Left kidney (tissue), 8 donors: ENCODE data around the gene C17orf67. TPM values are rescaled to one million over a fixed set of nuclear protein-coding genes. Genes with fewer than 3 reads are reported as not detected.

Source experiments
- DNase-seq: peaks from one replicate; pipeline ENCODE4 v3.0.0-alpha.2; 2013
- long read RNA-seq, 8 donors: transcript quantifications; one replicate each; lab custom pipeline, GENCODE V29; 2026
- polyA plus RNA-seq: library from polyadenylated mRNA; unstranded; fragments of 120-200 nt; gene quantifications from one replicate; pipeline ENCODE4 v1.2.1, GENCODE V29; 2013; ENCODE audit not compliant: insufficient read length

C17orf67 gene
- 1.6 TPM for polyA plus RNA-seq
- long read RNA-seq, donor 1, result 0 reads
- long read RNA-seq, donor 2, result 0 reads
- long read RNA-seq, donor 3, result 0 reads
- long read RNA-seq, donor 4, result 0 reads
- long read RNA-seq, donor 5, result 0 reads
- long read RNA-seq, donor 6, result 0 reads
- long read RNA-seq, donor 7, result 0 reads
- long read RNA-seq, donor 8, result 0 reads

GRCh38 chr17:56833809-56834379 lies at the start of gene C17orf67, which contains the start of gene DGKE:
C17orf67 (minus strand) TSS chr17:56833920; CDS start chr17:56815810, 18,110 bp downstream.
DGKE (plus strand) TSS chr17:56834151; CDS start chr17:56834796, 645 bp downstream.
- peak; percentile 95 for DNase-seq

GRCh38 chr17:56881685-56882295 lies 48.1 kb upstream of the C17orf67 start:
- DNase-seq, result no peak

GRCh38 chr17:56880571-56880970 lies 46.9 kb upstream of the C17orf67 start:
- DNase-seq, result no peak

DNA sequence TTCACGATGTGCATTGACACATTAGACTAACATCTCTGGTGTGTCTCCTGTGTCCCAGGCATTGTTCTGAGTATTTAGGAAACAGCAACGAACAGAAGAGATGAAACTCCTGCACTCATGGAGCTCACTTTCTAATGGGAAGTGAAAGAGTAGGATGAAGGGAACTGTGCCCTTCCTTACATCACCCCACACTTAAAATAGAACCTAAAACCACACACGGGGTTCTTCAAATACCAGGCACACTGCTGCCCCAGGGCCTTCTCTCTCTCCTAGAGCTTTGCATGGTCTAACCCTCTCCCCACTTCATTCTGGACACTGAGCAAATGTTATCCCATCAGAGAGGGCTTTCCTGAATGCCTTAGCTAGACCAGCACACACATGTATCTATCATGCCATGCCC lies 46.4 kb upstream of the C17orf67 start:
- DNase-seq, result no peak

- DNase-seq, result no peak
Observed at GRCh38 chr17:56879280-56879679, 45.6 kb upstream of the C17orf67 start.

- no peak for DNase-seq
Observed at GRCh38 chr17:56876766-56877179, 43.1 kb upstream of the C17orf67 start.

GRCh38 chr17:56870081-56870651 lies 36.4 kb upstream of the C17orf67 start:
- DNase-seq, result no peak

DNA sequence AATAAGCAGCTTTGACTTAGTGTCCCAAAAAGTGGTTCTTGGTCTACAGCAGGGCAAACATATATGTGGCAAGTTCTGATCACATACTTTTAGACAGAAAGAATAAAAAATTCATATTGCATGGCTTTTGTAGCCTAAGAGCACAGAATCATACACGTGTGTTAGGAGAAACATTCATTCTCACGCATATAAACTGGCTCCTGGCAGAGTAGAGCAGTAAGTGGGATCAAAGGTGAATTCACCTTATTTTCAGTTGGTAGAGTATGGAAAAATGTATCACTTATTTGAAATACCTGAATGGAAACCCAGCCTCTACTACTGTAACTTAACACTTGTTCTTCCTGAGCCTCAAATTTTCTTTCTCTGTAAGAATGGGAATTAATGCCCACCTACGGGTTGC lies 35.0 kb upstream of the C17orf67 start:
- no peak for DNase-seq

DNA sequence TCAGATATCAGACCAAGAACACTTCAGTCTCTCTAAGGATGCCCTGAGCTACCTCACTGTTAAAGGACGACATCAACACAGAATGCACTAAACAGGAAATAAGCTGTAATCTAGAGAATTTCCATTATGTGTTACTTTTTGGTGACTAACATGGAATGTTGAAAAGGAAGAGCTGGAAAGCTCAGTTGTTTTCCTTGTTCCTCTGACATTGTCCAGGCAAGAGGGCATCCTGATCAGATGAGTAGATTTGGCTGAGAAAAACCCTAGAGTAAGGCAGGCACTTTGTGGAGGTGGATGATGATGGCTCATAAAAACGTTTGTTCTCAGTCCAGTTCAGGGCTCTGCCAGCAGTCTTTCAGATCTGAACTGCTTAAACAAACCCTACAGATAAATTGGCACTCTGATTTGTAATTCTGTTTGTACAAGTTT lies 34.2 kb upstream of the C17orf67 start:
- DNase-seq, result no peak

DNA sequence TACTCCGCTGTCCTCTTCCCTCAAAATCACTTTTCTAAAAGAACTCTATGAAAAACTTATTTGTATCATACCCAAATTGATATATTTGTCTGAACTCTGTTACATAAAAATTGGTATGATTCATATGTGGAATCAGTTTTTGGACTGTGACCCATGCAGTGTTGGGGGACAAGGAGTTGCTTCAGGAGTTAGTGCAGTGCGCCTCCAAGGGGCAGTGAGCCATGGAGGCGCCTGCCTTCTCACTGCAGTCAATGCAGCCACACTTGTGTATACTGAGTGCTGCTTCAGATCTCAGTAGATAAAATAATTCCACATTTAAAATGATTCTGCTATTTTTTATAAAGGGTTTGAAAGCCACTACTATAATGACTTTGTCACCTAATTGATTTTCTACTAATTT lies 32.8 kb upstream of the C17orf67 start:
- no peak for DNase-seq

GRCh38 chr17:56866076-56866475 lies 32.4 kb upstream of the C17orf67 start:
- no peak for DNase-seq

- DNase-seq, result no peak
Observed at GRCh38 chr17:56863974-56864373, 30.3 kb upstream of the C17orf67 start.

DNA sequence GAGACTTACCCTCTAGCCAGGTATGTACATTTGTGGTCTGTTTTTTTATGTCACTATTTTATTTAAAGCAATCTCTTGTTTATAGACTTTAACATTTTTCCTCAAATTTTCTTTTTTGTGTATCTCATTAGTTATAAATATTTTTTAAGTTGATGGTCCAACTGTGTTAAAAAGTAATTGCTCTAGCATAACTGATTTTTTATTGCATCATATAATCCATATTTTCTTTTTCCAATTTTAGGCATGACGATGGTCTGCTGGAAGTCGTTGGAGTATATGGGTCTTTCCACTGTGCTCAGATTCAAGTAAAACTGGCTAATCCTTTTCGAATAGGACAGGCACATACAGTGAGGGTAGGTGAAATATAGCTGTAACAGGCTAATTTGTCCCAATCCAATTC lies 28.2 kb upstream of the C17orf67 start:
- no peak for DNase-seq

GRCh38 chr17:56851008-56851407 lies 17.3 kb upstream of the C17orf67 start:
- no peak for DNase-seq

GRCh38 chr17:56850591-56850990 lies 16.9 kb upstream of the C17orf67 start:
- no peak for DNase-seq

DNA sequence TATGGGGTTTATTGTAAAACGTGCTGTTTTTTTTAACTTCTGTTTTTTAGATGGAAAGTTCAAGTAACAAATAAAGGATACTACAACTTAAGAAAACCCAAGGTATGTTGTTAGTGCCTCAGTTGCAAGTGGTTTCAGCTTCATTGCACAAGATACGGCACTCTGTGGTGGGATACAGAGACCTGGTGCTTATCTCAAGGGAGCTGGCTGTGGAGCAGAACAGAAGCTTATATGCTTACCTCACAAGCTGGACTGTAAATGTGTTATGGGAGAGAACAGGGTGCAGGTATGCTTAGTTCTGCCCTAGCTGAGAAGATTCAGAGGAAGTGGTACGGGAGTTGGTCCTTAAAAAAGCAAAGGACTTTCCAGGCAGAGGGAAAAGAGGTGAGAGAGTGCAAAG lies 15.4 kb upstream of the C17orf67 start:
- no peak for DNase-seq

DNA sequence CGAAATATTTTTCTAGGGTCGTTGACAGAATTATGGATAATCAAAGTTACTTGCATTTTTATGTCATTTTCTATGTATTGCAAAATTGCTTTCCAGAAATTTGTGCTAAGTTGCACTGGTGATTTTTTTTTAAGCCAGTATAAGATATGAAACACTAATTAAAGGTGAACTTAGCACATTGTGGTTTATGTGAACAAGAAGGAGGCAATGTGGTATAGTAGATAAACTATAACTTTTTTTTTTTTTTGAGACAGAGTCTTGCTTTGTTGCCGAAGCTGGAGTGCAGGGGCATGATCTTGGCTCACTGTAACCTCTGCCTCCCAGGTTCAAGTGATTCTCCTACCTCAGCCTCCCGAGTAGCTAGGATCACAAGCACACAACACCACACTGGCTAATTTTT lies 13.4 kb upstream of the C17orf67 start:
- DNase-seq, result no peak

- no peak for DNase-seq
Observed at GRCh38 chr17:56845934-56846333, 12.2 kb upstream of the C17orf67 start.

DNA sequence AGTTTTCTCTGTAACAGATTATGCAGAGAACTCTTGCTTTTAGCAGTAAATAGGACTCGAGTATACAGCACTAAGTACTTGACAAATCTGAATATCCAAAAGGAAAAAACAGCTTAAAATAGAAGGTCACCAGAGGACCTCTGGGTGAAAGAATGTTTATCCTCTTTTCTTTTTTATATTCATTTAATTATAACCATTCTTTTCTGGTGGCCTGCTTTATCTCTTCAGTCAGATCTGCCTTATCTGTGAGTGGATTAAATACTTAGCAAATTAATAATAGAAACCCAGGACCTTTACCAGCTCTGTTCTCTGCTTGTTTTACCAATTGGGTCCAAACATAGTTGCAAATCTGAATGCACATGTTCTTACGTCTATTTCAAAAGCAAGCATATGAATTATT lies 8.9 kb upstream of the C17orf67 start:
- no peak for DNase-seq

DNA sequence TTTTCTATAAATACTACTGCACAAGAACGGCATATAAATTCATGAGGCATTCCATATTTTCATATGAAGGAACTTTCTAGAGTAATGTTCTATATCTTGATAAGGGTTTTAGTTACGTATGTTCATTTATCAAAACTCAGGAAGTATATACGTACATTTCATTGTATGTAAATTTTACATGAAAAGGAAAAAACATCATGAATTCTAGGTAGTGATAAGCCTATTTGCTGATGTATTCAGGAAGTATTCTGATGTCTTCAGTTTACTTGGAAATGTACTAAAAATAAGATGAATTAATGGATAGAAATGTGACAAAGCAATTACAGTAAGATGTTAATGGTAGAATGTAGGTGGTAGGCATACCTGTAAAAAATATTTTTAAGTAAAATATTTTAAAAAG lies 5.0 kb upstream of the C17orf67 start:
- DNase-seq, result no peak

GRCh38 chr17:56835264-56835585 lies 1.5 kb upstream of the C17orf67 start:
- DNase-seq, result no peak

DNA sequence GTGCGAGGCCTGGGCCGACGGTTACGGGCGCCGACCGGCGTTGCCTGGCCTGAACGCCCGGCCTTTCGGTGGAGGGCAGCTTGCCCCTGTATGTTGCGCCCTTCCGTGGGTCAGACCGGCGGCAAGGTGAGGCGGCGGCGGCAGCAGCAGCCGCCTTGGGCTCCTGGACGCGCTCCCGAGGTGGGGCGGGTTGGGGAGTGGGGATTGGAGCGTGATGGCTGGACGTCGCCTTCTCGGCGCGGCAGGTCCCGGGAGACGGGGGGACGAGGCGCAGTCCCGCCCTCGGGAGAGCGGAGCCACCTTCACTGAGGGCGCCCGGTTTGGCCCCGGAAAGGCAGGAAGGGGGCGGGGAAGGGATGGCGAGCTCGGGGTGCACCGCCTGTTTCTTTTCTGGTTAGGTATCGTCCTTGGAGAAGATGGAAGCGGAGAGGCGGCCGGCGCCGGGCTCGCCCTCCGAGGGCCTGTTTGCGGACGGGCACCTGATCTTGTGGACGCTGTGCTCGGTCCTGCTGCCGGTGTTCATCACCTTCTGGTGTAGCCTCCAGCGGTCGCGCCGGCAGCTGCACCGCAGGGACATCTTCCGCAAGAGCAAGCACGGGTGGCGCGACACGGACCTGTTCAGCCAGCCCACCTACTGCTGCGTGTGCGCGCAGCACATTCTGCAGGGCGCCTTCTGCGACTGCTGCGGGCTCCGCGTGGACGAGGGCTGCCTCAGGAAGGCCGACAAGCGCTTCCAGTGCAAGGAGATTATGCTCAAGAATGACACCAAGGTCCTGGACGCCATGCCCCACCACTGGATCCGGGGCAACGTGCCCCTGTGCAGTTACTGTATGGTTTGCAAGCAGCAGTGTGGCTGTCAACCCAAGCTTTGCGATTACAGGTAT lies 902 bp upstream of the C17orf67 start:
- peak; percentile 26 for DNase-seq
